ENCODE results near the gene VPS37B. TPM values are rescaled to one million over a fixed set of nuclear protein-coding genes. Genes with fewer than 3 reads are reported as not detected.

Gene VPS37B
- total RNA-seq, 4 donors from 2014 or later = 35.6 to 66.1 (median 63.5) TPM

DNA sequence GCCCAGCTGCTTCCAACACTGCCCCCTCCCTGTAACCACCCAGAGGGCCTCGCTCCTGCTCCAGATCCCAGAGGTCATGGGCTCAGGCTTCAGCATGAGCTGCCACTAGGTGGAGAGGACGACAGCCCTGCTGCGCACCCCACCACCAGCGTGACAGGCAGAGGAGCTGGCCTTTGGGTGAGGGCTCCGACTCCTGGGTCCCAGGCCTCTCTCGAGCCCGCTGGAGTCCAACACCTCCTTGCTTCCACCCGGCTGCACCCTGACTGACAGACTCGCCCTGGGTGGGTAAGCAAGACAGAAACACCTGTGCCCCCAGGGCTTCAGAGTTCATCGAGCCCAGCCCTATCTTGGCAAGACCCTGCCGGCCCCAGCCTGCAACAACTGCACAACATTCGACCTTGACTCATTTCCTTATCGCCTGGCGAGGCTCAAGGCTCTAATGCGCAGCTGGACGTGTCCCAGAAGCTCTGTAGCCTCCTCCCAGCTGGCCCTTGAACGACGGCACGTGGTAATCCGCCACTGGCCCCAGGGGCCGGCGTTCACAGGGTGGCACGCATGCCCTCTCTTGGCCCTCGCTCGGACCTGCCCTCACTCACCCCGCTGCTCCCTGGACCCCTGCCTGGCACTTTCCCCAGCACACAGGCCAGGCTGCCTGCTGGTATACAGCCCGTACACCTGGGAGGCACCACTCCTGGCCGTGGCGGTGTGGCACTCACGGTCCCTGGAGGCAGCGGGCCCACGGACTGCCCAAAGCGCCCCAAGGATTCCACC lies 28.0 kb downstream of the VPS37B start:
- no peaks in the 10 kb centered on the region for H3K27me3 ChIP-seq
- H3K36me3 ChIP-seq = peaks cover 28 to 45% of the 10 kb centered on the region in 2 donors
- peak overlapping the region in 2 of 3 donors; percentile 7 to 49 for H3K27ac ChIP-seq
- H3K9me3 ChIP-seq = no peaks in the 10 kb centered on the region
- intact Hi-C loops (cut with DNase I) = no loop called here
- peaks cover 39 to 46% of the 10 kb centered on the region in 2 donors for H3K4me1 ChIP-seq
- DNase-seq = peak in 1 of 2 donors; percentile 4
- WGBS, 2 donors = 88 to 90% methylated on average over 8 to 32 of the region's 33 CpGs
- H3K4me3 ChIP-seq (replicated peaks in 1 of 3) = no peak overlapping the region
- no peak for TF ChIP-seq POLR2A (IDR thresholded peaks at IDR 0.05)
- TF ChIP-seq, protein P1, sequence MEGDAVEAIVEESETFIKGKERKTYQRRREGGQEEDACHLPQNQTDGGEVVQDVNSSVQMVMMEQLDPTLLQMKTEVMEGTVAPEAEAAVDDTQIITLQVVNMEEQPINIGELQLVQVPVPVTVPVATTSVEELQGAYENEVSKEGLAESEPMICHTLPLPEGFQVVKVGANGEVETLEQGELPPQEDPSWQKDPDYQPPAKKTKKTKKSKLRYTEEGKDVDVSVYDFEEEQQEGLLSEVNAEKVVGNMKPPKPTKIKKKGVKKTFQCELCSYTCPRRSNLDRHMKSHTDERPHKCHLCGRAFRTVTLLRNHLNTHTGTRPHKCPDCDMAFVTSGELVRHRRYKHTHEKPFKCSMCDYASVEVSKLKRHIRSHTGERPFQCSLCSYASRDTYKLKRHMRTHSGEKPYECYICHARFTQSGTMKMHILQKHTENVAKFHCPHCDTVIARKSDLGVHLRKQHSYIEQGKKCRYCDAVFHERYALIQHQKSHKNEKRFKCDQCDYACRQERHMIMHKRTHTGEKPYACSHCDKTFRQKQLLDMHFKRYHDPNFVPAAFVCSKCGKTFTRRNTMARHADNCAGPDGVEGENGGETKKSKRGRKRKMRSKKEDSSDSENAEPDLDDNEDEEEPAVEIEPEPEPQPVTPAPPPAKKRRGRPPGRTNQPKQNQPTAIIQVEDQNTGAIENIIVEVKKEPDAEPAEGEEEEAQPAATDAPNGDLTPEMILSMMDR (IDR thresholded peaks at IDR 0.05) = no peak

DNA sequence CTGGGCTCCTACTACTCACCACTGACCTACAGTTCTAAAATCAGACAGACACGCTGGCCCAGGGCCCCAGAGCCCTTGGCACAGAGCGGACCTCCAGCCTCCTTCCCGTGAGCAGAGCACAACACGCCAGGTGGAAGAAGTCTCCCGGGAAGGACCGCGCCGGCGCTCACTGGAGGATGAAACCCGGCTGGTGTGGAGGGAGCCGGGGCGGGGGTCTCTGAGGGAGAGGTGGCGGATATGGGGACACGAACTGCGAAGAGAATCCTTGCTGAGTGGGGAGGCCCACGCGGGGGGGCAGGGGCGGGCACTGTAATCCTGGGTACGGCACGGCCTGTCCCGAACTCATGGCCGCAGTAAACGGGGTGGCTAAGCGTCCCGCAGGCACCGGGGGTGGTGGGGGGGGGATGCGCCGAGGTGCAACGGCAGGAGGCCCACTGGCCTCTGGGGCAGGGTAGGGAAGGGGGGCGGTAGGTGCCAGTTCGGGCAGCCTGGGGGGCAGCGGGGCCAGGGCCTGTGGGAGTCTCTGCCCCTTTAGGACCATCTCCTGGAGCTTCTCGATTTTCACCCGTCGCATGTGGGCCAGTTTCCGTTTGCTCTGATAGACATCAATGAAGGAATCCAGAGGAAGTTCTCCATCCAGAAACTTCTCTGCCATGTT lies 28.8 kb downstream of the VPS37B start:
- Histone ChIP-seq H3K27ac (peak overlapping the region in 2 of 3 donors; percentile 7 to 23), H3K9me3 (no peaks in the 10 kb centered on the region), H3K36me3 (peaks cover 28 to 45% of the 10 kb centered on the region in 2 donors), H3K27me3 (no peaks in the 10 kb centered on the region), H3K4me1 (peaks cover 36 to 43% of the 10 kb centered on the region in 2 donors), H3K4me3 (replicated peaks in 1 of 3) (no peak overlapping the region)
- DNase-seq = peak in 1 of 2 donors; percentile 2
- intact Hi-C loops (cut with DNase I) = no loop called here
- no peak for TF ChIP-seq POLR2A (IDR thresholded peaks at IDR 0.05)
- TF ChIP-seq, protein P1 (IDR thresholded peaks at IDR 0.05) = no peak
- WGBS, 2 donors = 91 to 94% methylated on average over 31 to 36 of the region's 36 CpGs

DNA sequence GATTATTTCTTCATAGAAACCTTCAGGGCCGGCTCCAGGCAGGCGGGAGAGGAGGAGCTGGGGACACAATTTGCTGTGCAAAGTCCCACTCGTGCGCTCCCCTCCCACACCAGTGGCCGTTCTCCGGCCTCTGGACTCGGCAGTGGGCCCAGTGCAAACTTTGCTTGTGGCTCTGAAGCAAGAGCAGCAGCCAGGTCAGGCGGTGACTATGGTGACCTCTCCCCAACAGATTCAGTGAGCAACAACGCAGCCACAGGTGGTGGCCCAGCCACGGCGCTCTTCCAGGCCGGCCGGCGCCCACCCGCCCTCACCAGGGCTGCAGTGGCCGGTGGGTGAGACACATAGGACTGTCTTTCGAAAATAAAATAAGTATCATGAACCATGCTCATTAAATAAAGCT lies 29.5 kb downstream of the VPS37B start:
- Histone ChIP-seq H3K27me3 (no peaks in the 10 kb centered on the region), H3K9me3 (no peaks in the 10 kb centered on the region), H3K4me1 (peaks cover 34 to 43% of the 10 kb centered on the region in 2 donors), H3K27ac (peak overlapping the region in 1 of 3 donors; percentile 23), H3K36me3 (peaks cover 28 to 45% of the 10 kb centered on the region in 2 donors), H3K4me3 (replicated peaks in 1 of 3) (no peak overlapping the region)
- WGBS, 2 donors = 94 to 97% methylated on average over 16 to 17 of the region's 17 CpGs
- peak in 1 of 2 donors; percentile 1 for DNase-seq
- intact Hi-C loops (cut with DNase I) = no loop called here
- TF ChIP-seq POLR2A (IDR thresholded peaks at IDR 0.05) = no peak
- TF ChIP-seq, protein P1 (IDR thresholded peaks at IDR 0.05) = no peak

DNA sequence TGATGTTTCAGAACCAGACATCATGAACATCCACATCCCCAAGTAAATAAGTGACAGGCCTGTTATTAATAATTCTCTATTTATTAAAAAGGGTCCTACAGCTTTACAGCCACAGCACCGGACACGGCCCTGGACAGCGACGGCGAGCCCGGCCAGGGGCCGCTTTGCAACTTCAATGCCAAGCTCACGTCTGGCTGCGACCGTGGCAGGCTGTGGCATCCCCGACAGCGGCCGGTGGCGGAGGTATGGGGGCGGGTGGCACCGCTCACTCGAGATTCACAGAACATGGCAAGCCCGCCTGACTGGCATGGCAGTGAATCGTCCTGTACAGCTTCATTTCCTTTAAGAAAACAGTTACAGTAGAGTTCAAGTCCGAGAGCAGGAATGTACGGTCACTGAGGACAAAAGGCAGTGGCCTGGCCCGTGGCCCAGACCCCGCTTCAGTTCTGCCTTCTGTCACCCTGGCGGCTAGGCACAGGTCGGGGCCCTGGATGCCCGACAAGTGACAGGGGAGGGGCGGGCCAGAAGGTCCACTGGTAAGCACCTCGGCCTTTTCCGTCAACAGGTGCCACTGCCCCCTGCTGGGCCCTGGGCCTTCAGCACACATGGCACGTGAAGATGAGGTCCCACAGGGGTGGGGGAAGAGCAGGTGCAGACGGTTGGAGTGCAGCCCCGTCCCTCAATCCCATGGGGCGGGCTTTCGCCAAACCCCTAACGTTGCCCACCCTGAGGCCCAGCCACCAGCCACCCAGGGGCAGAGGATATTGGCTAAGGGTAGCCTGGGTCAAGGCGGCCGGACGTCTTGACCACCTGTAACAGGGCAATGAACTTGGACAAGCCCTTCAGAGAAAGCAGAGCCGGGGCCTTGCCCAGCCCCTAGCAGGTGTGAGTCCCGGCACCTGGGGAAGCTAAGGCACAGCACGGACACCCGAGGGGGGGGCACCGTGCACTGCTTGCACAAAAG lies 30.4 kb downstream of the VPS37B start:
- WGBS, 2 donors = 87 to 88% methylated on average over 29 to 30 of the region's 43 CpGs
- no peaks in the 10 kb centered on the region for H3K27me3 ChIP-seq
- TF ChIP-seq, protein P1 (IDR thresholded peaks at IDR 0.05) = peak in 1 of 6 experiments; percentile 22
- no peak for TF ChIP-seq POLR2A (IDR thresholded peaks at IDR 0.05)
- intact Hi-C loops (cut with DNase I) = no loop called here
- H3K4me3 ChIP-seq (replicated peaks in 1 of 3) = no peak overlapping the region
- DNase-seq = peak in 1 of 2 donors; percentile 21
- H3K9me3 ChIP-seq = no peaks in the 10 kb centered on the region
- H3K36me3 ChIP-seq = peaks cover 28 to 45% of the 10 kb centered on the region in 2 donors
- peaks cover 31 to 42% of the 10 kb centered on the region in 2 donors for H3K4me1 ChIP-seq
- H3K27ac ChIP-seq = peak overlapping the region in 1 of 3 donors; percentile 97
